Measurements from ENCODE around the gene SMIM24.
A peak's percentile ranks its signal among the peaks of the same experiment; 100 is the strongest.

DNA sequence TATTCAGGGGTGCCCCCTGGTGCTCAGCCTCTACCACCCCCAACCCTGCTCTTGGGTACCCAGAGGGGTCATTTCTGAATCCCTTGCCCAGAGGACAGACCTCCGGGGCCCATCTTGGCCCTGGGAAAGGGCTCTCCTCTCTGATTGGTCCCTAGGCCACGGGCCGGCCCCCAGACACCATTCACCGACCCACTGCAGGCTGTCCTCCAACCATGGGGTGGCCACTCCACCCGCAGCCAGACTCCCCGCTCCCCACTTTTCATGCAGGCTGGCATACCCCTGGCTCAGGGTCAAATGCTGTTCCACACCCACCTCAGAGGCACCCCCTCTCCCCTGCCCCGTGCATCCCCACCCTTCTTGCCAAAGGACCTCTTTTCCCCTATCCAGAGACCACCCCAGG is 14.8 kb downstream of the SMIM24 start:
- TF ChIP-seq POLR2AphosphoS5 (IDR thresholded peaks at IDR 0.05; ENCODE audit: low read depth) (no peak), EZH2 (IDR thresholded peaks at IDR 0.05; ENCODE audit: low read depth, unreplicated experiment) (no peak), ZNF114 (CRISPR knock-in tag; IDR thresholded peaks at IDR 0.05) (no peak), EZH2phosphoT487 (IDR thresholded peaks at IDR 0.05; ENCODE audit: unreplicated experiment) (no peak)
- TF ChIP-seq, protein P1, sequence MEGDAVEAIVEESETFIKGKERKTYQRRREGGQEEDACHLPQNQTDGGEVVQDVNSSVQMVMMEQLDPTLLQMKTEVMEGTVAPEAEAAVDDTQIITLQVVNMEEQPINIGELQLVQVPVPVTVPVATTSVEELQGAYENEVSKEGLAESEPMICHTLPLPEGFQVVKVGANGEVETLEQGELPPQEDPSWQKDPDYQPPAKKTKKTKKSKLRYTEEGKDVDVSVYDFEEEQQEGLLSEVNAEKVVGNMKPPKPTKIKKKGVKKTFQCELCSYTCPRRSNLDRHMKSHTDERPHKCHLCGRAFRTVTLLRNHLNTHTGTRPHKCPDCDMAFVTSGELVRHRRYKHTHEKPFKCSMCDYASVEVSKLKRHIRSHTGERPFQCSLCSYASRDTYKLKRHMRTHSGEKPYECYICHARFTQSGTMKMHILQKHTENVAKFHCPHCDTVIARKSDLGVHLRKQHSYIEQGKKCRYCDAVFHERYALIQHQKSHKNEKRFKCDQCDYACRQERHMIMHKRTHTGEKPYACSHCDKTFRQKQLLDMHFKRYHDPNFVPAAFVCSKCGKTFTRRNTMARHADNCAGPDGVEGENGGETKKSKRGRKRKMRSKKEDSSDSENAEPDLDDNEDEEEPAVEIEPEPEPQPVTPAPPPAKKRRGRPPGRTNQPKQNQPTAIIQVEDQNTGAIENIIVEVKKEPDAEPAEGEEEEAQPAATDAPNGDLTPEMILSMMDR (conservative IDR thresholded peaks at IDR 0.05; ENCODE audit: low read depth in 2 of 2): 0 out of 4 replicates have a peak, but pooled peaks of 1 of the 2 experiments have one; percentile 6
- TF ChIP-seq, protein P2, sequence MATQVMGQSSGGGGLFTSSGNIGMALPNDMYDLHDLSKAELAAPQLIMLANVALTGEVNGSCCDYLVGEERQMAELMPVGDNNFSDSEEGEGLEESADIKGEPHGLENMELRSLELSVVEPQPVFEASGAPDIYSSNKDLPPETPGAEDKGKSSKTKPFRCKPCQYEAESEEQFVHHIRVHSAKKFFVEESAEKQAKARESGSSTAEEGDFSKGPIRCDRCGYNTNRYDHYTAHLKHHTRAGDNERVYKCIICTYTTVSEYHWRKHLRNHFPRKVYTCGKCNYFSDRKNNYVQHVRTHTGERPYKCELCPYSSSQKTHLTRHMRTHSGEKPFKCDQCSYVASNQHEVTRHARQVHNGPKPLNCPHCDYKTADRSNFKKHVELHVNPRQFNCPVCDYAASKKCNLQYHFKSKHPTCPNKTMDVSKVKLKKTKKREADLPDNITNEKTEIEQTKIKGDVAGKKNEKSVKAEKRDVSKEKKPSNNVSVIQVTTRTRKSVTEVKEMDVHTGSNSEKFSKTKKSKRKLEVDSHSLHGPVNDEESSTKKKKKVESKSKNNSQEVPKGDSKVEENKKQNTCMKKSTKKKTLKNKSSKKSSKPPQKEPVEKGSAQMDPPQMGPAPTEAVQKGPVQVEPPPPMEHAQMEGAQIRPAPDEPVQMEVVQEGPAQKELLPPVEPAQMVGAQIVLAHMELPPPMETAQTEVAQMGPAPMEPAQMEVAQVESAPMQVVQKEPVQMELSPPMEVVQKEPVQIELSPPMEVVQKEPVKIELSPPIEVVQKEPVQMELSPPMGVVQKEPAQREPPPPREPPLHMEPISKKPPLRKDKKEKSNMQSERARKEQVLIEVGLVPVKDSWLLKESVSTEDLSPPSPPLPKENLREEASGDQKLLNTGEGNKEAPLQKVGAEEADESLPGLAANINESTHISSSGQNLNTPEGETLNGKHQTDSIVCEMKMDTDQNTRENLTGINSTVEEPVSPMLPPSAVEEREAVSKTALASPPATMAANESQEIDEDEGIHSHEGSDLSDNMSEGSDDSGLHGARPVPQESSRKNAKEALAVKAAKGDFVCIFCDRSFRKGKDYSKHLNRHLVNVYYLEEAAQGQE (IDR thresholded peaks at IDR 0.05; ENCODE audit: unreplicated experiment): no peak
- TF ChIP-seq, protein P3, sequence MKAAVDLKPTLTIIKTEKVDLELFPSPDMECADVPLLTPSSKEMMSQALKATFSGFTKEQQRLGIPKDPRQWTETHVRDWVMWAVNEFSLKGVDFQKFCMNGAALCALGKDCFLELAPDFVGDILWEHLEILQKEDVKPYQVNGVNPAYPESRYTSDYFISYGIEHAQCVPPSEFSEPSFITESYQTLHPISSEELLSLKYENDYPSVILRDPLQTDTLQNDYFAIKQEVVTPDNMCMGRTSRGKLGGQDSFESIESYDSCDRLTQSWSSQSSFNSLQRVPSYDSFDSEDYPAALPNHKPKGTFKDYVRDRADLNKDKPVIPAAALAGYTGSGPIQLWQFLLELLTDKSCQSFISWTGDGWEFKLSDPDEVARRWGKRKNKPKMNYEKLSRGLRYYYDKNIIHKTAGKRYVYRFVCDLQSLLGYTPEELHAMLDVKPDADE (IDR thresholded peaks at IDR 0.05): no peak

Data from GM23338 (cell line).